ENCODE data around the gene AVPR1B. TPM values are rescaled to one million over a fixed set of nuclear protein-coding genes. Genes with fewer than 3 reads are reported as not detected.
A peak's percentile ranks its signal among the peaks of the same experiment; 100 is the strongest.

The AVPR1B gene, protein sequence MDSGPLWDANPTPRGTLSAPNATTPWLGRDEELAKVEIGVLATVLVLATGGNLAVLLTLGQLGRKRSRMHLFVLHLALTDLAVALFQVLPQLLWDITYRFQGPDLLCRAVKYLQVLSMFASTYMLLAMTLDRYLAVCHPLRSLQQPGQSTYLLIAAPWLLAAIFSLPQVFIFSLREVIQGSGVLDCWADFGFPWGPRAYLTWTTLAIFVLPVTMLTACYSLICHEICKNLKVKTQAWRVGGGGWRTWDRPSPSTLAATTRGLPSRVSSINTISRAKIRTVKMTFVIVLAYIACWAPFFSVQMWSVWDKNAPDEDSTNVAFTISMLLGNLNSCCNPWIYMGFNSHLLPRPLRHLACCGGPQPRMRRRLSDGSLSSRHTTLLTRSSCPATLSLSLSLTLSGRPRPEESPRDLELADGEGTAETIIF
- total RNA-seq (ENCODE audit: low replicate concordance): 0.87 and 1.0 TPM in 2 replicates
- long read RNA-seq: 0 reads

DNA sequence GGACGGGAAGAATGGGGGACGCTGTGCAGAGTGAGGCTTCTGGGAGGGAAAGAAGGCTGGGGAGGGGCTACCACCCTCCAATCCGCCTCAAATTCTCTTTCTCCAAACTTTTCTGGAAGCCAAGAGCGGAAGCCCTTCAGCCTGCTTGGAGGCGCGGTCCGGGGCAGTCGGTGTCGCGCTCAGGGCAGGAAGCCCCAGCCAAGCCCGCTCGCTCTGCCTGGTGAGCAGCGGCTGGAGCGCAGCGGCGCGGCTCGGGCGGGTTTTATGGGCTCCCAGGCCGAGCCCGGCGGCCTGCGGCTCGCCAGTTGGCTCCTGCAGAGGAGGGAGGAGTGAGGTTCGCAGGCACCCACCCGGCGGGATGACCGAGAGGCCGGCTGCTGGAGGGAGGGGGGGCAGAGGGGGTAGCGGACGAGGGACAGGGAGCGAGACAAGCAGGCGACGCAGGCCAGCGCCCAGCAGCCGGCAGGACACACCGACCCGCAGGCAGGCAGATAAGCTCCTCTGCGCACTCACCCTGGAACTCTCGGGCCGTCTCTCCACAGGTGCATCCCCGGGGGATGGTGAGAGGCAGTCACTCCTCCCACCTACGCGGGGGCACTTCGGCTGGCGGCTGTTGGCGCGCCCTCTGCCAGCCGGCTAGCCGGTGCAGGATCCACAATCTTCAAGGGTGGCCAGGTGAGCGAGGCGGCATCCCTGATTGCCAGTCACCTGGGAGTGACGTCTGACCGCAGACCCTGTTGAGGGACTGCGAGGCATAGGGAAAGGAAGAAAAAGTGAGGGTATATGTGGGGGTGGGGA, at the start of gene AVPR1B:
Gene AVPR1B (minus strand): TSS at position 238 of the 798 bp plus-strand sequence. CDS start 498 bp downstream, outside the sequence.
- H3K4me3 Mint-ChIP-seq: peak within 1 kb of the TSS; percentile 88
- peak within 1 kb of the TSS; percentile 31 for H3K27ac Mint-ChIP-seq
- H3K36me3 Mint-ChIP-seq: no peaks in the 10 kb centered on the region
- H3K27me3 Mint-ChIP-seq: peaks cover 55% of the 10 kb centered on the region
- TF ChIP-seq, protein P1, sequence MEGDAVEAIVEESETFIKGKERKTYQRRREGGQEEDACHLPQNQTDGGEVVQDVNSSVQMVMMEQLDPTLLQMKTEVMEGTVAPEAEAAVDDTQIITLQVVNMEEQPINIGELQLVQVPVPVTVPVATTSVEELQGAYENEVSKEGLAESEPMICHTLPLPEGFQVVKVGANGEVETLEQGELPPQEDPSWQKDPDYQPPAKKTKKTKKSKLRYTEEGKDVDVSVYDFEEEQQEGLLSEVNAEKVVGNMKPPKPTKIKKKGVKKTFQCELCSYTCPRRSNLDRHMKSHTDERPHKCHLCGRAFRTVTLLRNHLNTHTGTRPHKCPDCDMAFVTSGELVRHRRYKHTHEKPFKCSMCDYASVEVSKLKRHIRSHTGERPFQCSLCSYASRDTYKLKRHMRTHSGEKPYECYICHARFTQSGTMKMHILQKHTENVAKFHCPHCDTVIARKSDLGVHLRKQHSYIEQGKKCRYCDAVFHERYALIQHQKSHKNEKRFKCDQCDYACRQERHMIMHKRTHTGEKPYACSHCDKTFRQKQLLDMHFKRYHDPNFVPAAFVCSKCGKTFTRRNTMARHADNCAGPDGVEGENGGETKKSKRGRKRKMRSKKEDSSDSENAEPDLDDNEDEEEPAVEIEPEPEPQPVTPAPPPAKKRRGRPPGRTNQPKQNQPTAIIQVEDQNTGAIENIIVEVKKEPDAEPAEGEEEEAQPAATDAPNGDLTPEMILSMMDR (conservative IDR thresholded peaks at IDR 0.05): no peak
- H3K9me3 Mint-ChIP-seq: peaks cover 12% of the 10 kb centered on the region
- peak; percentile 74 for DNase-seq (ENCODE audit: extremely low spot score, unreplicated experiment)
- H3K4me1 Mint-ChIP-seq (ENCODE audit: unreplicated experiment): peaks cover 16% of the 10 kb centered on the region

DNA sequence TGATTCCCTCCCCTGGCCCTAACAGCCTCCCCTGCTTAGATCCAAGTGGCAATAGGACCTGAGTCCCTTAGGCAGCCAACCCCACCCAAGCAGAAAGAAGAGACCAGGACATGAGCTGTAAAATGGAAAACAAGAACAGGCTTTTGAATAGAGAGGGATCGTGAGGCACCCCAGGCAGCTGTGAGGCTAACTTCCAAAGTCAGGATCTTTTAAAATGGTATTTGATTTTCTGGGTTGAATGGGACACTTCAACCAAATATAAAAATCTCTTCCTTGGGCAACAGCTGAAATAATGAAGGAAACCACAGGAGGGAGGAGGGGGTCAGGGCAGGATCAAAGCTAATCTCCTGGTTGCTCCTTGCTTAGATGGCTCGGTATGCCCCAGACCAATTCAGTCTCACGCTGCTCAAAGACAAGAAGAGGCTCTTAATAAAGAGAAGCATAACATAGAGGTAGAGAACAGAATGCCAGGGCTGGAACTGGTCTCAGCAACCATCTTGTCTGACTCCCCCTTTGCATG, 28.6 kb upstream of the AVPR1B start:
- TF ChIP-seq, protein P1 (conservative IDR thresholded peaks at IDR 0.05): no peak
- H3K27ac Mint-ChIP-seq: no peak overlapping the region
- H3K4me1 Mint-ChIP-seq (ENCODE audit: unreplicated experiment): peaks cover 19% of the 10 kb centered on the region
- H3K4me3 Mint-ChIP-seq: no peak overlapping the region
- H3K36me3 Mint-ChIP-seq: no peaks in the 10 kb centered on the region
- H3K27me3 Mint-ChIP-seq: peaks cover 5% of the 10 kb centered on the region
- DNase-seq (ENCODE audit: extremely low spot score, unreplicated experiment): no peak
- no peaks in the 10 kb centered on the region for H3K9me3 Mint-ChIP-seq

DNA sequence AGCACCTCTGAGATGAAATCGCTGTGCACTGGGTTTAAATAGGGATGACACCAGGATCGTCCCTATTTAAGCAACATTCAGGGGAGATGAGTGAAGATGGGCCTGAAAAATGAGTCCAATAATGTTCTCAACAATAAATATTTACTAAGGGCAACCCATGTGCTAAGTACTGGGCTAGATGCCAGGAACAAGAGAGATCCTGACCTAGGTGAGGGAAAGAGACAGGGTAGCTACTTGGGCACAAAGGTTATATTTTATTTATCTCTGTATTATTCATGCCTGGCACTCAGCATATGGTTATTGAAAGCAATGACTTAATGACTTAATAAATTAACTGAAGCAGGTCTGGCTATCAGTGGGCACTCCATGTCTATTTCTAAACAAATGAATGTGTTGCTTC, 27.4 kb upstream of the AVPR1B start:
- H3K27me3 Mint-ChIP-seq: peaks cover 10% of the 10 kb centered on the region
- no peak overlapping the region for H3K4me3 Mint-ChIP-seq
- no peaks in the 10 kb centered on the region for H3K9me3 Mint-ChIP-seq
- H3K27ac Mint-ChIP-seq: no peak overlapping the region
- peaks cover 19% of the 10 kb centered on the region for H3K4me1 Mint-ChIP-seq (ENCODE audit: unreplicated experiment)
- H3K36me3 Mint-ChIP-seq: no peaks in the 10 kb centered on the region
- DNase-seq (ENCODE audit: extremely low spot score, unreplicated experiment): no peak
- TF ChIP-seq, protein P1 (conservative IDR thresholded peaks at IDR 0.05): no peak

DNA sequence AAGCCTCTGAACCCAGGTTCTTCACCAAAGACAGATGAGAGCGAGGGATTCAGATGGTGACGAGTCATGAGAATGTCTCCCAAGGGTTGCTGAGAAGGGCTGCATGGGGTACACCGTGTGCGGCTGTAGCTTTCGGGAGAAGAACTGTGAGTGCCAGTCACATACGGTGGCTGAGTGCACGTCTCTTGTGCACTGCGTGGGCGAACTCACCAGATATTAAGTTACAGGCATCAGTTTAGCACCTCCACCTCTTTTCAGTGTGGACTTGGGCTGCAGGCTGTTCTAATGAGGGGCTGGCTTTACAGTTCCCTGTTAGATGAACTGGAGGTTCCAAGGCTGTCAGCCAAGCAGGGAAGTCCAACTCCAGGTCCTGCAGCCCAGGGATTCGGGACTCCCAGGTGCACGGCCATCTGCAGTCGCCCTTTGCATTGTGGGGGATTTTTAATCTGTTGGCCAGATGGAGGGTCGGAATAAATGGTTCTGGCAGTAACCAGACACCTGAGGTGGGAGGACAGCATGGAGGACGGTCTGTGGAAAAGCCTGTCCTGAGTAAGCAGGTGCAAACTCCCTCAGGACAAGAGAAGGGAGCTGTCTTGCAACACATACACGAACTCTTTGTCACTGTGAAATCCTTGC, 26.5 kb upstream of the AVPR1B start:
- H3K4me3 Mint-ChIP-seq: no peak overlapping the region
- H3K9me3 Mint-ChIP-seq: no peaks in the 10 kb centered on the region
- peaks cover 12% of the 10 kb centered on the region for H3K27me3 Mint-ChIP-seq
- no peak for DNase-seq (ENCODE audit: extremely low spot score, unreplicated experiment)
- H3K36me3 Mint-ChIP-seq: no peaks in the 10 kb centered on the region
- H3K4me1 Mint-ChIP-seq (ENCODE audit: unreplicated experiment): peaks cover 19% of the 10 kb centered on the region
- no peak overlapping the region for H3K27ac Mint-ChIP-seq
- TF ChIP-seq, protein P1 (conservative IDR thresholded peaks at IDR 0.05): no peak

DNA sequence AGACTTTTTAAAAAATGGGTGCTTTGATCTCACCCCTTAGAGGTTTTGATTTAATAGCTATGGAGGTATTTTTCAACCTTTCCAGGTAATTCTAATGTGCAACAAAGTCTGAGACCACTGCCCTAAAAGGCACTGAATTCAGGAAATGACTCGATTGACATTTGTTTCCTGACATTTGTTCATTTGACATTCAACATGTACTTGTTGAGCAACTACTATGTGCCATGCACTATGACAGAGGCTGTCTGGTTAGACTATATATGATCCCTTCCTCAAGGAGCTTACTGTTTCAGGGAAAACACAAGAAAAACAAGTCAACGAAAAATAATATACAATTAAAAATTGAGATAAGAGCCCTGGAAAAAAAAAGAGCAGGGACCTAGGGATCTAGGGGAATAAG, 25.6 kb upstream of the AVPR1B start:
- Mint-ChIP-seq H3K9me3 (no peaks in the 10 kb centered on the region), H3K27ac (no peak overlapping the region), H3K4me3 (no peak overlapping the region), H3K36me3 (no peaks in the 10 kb centered on the region), H3K4me1 (ENCODE audit: unreplicated experiment) (peaks cover 19% of the 10 kb centered on the region), H3K27me3 (peaks cover 12% of the 10 kb centered on the region)
- TF ChIP-seq, protein P1 (conservative IDR thresholded peaks at IDR 0.05): no peak
- DNase-seq (ENCODE audit: extremely low spot score, unreplicated experiment): no peak

All from type B pancreatic cell (in vitro differentiated cells).